Stimulated activated naive CD8-positive, alpha-beta T cell treated with anti-CD3 and anti-CD28 coated beads, Interleukin-15, amount 100 ng/mL, for 72 hours (primary cell): ENCODE data around the gene TRMT2A.

ENCODE experiments used
- ATAC-seq: fragments of 150-1000 bp; cut with Tn5 transposase; 2 replicates; pipeline ENCODE4 v1.10.0; 2021; ENCODE audit warnings: mild to moderate bottlenecking, moderate library complexity
- DNase-seq, 2 donors: peaks; one replicate each; pipeline ENCODE4 v3.0.0; 2021 to 2022
- H3K27ac Mint-ChIP-seq, 2 donors: one replicate each; pipeline ENCODE4 v1.8.0; 2022; ENCODE audit warnings: mild to moderate bottlenecking in 2 of 2, mixed read lengths in 2 of 2, moderate library complexity in 2 of 2
- H3K27me3 Mint-ChIP-seq: one replicate; pipeline ENCODE4 v1.8.0; 2022; ENCODE audit warnings: mixed read lengths
- H3K4me1 Mint-ChIP-seq: one replicate; pipeline ENCODE4 v1.8.0; 2022; ENCODE audit warnings: mild to moderate bottlenecking, mixed read lengths
- H3K4me3 Mint-ChIP-seq, 2 donors: one replicate each; pipeline ENCODE4 v1.8.0; 2022; ENCODE audit warnings: mild to moderate bottlenecking in 2 of 2, mixed read lengths in 2 of 2, moderate library complexity in 1 of 2
- H3K9me3 Mint-ChIP-seq, 2 donors: one replicate each; pipeline ENCODE4 v1.8.0; 2022; ENCODE audit warnings: mixed read lengths in 2 of 2

Gene TRMT2A

DNA sequence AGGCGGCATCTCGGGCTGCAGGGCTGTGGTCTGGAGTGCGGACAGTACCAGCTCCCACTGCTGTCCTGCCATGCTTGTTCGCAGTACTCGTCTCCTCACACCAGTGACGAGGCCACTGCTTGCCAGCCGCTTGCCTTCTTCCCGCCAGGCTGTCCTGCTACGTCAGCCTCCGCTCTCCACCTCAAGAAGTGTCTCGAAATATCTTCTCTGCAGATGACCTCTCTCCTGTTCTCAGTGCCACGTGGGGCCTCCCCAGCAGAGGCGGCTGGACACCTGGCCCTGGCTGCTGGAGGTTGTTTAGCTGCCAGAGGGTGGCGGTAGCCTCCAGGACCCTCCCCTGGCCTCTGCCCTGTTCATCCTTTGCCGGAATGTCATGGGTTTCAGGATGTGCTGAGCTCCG is 36.9 kb upstream of the TRMT2A start:
- DNase-seq (no peak), ATAC-seq (no peak)
- peaks cover 6% of the 10 kb centered on the region for H3K4me1 Mint-ChIP-seq
- H3K27me3 Mint-ChIP-seq, result peaks cover 14% of the 10 kb centered on the region
- no peaks in the 10 kb centered on the region for H3K9me3 Mint-ChIP-seq
- no peak overlapping the region for H3K4me3 Mint-ChIP-seq
- no peak overlapping the region for H3K27ac Mint-ChIP-seq

DNA sequence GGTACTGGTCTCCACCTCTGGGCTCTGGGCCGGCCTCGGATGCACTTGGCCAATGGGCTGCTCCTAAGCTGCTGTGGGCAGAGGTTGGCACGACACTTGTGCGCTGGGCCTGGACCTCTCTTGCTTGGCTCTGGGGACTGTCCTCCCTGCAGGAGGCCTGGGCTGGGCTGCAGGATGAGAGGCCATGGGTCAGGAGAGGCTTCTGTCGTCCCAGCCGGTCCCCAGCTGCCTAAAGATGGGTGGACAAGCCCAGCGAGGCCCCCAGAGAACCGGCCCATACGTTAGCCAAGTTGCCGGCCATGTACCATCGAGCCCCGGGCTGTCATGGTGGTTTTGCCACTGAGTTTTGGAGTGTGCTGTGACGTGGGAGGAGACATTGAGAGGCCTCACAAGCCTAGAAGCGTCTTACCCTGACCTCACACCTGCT is 35.5 kb upstream of the TRMT2A start:
- Mint-ChIP-seq H3K4me3 (no peak overlapping the region), H3K4me1 (peaks cover 9% of the 10 kb centered on the region), H3K27me3 (peaks cover 14% of the 10 kb centered on the region), H3K9me3 (no peaks in the 10 kb centered on the region), H3K27ac (peak overlapping the region in 1 of 2 donors; percentile 30)
- ATAC-seq (no peak), DNase-seq (no peak)

DNA sequence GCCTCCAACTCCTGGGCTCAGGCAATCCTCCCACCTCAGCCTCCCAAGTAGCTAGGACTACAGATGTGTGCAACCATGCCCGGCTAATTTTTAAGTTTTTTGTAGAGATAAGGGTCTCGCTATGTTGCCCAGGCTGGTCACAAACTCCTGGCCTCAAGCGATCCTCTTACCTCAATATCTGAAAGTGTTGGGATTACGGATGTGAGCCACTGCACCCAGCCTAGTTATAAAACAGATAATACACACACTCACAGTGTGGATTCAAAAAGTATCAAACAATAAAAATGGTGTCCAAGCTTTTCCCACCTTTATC is 34.2 kb upstream of the TRMT2A start:
- ATAC-seq (no peak), DNase-seq (no peak)
- Mint-ChIP-seq H3K4me1 (peaks cover 11% of the 10 kb centered on the region), H3K4me3 (no peak overlapping the region), H3K27ac (no peak overlapping the region), H3K9me3 (no peaks in the 10 kb centered on the region), H3K27me3 (peaks cover 2% of the 10 kb centered on the region)

DNA sequence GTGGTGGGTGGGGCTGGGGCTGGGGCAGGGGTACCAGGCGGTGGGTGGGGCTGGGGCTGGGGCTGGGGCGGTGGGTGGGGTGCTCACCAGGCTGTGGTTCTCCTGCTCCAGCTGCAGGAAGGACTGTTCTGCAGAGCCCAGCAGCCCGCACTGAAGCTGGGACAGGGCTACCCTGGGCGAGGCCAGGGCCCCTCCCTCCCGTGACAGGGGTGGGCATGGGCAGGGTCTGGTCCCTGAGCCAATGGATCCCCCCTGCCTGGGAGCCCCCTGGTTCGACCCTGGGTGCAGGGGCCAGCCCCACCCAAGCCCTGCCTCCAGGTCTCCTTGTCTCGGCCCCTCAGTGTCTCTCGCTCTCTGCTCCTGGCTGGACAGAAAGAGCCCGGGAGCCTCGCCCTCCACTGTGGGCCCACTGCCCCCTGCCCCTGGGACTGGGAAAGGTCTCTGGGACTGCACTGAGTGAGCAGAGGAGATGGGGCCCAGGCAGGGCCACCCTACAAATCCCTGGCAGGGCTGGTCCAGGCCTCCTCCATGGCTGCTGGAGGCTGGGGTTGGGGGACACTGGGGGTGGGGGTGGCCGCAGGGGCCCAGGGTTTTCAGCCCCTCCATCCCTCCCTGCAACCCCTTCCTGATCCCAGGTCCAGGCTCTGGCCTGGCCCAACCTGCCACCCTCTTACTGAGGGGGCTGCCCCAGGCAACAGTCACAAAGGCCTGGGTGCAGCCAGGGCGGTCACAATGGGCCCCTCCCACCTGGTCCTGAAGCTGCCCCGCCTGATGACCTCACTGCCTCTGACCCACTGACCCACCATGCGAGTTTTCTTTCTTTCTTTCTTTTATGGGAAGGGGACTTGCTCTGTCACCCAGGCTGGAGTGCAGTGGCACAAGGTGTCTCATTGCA is 33.6 kb upstream of the TRMT2A start, which contains the start of gene CCDC188:
CCDC188 (minus strand) TSS at position 675 of the 895 bp plus-strand sequence; CDS start at position 606, 69 bp downstream.
- ATAC-seq (peak; percentile 39), DNase-seq (no peak)
- Mint-ChIP-seq H3K27me3 (no peaks in the 10 kb centered on the region), H3K9me3 (no peaks in the 10 kb centered on the region), H3K4me3 (no peak within 1 kb of the TSS), H3K4me1 (peaks cover 13% of the 10 kb centered on the region), H3K27ac (no peak within 1 kb of the TSS)

DNA sequence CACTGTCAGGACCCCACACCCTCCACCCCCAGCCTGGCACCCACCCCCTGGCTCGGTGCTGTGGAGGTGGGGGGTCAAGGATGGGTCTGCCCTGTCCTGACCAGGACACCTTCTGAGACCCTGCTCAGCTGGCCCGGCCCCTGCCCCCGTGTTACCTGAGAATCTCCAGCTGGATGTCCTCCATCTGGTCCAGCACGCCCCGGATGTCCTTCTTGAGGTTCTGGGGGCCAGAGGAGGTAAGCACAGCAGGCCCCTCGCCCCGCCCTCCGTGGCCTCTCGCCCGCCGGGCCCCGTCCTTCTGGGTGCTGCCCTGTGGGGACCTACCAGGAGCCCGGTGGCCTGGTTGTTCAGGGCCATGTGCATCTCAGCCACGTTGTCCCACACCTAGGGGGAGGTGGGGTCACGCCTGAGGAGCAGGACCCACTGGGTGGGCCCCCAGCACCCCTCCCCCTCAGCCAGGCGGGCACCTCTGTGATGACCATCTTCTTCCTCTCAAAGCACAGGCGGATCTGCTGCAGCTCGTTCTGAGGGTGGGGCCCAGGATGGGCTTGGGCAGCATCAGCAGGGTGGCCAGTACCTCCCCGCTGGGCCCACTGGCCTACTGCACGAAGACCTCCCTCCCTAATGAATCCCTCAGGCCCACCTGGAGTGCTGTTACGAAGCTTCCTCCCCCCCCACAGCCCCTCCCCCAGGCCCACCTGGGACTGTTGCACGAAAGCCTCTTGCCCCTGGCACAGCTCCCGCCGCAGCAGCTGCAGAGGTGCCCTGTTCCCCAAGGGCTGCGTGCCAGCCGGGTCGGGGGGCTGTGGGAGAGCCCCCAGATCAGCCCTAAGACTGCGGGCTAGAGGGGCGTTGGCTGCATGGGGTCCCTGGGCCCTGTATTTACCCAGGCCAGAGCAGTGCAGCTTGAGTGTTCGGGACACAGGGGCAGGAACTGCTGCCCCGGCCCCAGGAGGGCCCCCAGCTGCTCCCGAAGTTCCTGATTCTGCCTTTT is 32.5 kb upstream of the TRMT2A start:
- Mint-ChIP-seq H3K4me1 (peaks cover 13% of the 10 kb centered on the region), H3K9me3 (no peaks in the 10 kb centered on the region), H3K4me3 (no peak overlapping the region), H3K27ac (no peak overlapping the region), H3K27me3 (no peaks in the 10 kb centered on the region)
- DNase-seq (no peak), ATAC-seq (peak; percentile 29)

DNA sequence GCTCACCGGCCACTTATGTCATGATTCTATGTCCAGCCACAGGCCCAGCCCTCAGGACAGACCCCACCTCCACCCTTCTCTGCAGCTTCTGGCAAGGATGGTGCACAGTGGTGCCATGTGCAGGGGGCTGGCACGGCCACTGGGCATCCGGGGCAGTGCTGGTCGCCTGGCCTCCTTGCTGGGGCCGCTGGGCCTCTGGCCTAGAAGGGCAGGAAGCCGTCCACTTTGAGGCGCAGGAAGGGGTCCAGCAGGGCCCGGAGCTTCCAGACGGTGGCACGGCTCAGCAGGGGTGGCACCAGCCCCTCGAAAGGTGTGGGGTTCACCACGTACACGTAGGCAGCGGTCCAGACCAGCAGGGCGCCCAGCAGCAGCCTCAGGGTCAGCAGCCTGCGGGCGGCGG is 31.4 kb upstream of the TRMT2A start:
- Mint-ChIP-seq H3K4me3 (no peak overlapping the region), H3K27me3 (no peaks in the 10 kb centered on the region), H3K4me1 (peaks cover 13% of the 10 kb centered on the region), H3K9me3 (no peaks in the 10 kb centered on the region), H3K27ac (no peak overlapping the region)
- ATAC-seq (no peak), DNase-seq (no peak)

GRCh38 chr22:20147237-20147988 is 30.4 kb upstream of the TRMT2A start:
- Mint-ChIP-seq H3K4me1 (peaks cover 13% of the 10 kb centered on the region), H3K4me3 (no peak overlapping the region), H3K27me3 (no peaks in the 10 kb centered on the region), H3K9me3 (no peaks in the 10 kb centered on the region), H3K27ac (no peak overlapping the region)
- DNase-seq (no peak), ATAC-seq (no peak)

GRCh38 chr22:20146777-20147176 is 29.8 kb upstream of the TRMT2A start:
- Mint-ChIP-seq H3K4me1 (peaks cover 13% of the 10 kb centered on the region), H3K27me3 (no peaks in the 10 kb centered on the region), H3K4me3 (no peak overlapping the region), H3K9me3 (no peaks in the 10 kb centered on the region), H3K27ac (no peak overlapping the region)
- no peak for DNase-seq
- peak; percentile 4 for ATAC-seq

- Mint-ChIP-seq H3K9me3 (no peaks in the 10 kb centered on the region), H3K4me1 (peaks cover 13% of the 10 kb centered on the region), H3K27ac (no peak overlapping the region), H3K4me3 (no peak overlapping the region), H3K27me3 (no peaks in the 10 kb centered on the region)
- no peak for ATAC-seq
- DNase-seq, result no peak
These were observed 28.8 kb upstream of the TRMT2A start for GRCh38 chr22:20145832-20146223.

- H3K4me3 Mint-ChIP-seq, result no peak overlapping the region
- H3K9me3 Mint-ChIP-seq, result no peaks in the 10 kb centered on the region
- DNase-seq (no peak), ATAC-seq (no peak)
- H3K27me3 Mint-ChIP-seq, result no peaks in the 10 kb centered on the region
- H3K27ac Mint-ChIP-seq, result no peak overlapping the region
- H3K4me1 Mint-ChIP-seq, result peaks cover 13% of the 10 kb centered on the region
These were observed 28.3 kb upstream of the TRMT2A start for GRCh38 chr22:20145206-20145831.

GRCh38 chr22:20143883-20144665 is 27.0 kb upstream of the TRMT2A start:
- H3K27ac Mint-ChIP-seq, result no peak overlapping the region
- H3K4me3 Mint-ChIP-seq, result no peak overlapping the region
- ATAC-seq (no peak), DNase-seq (no peak)
- no peaks in the 10 kb centered on the region for H3K27me3 Mint-ChIP-seq
- peaks cover 22% of the 10 kb centered on the region for H3K4me1 Mint-ChIP-seq
- no peaks in the 10 kb centered on the region for H3K9me3 Mint-ChIP-seq

DNA sequence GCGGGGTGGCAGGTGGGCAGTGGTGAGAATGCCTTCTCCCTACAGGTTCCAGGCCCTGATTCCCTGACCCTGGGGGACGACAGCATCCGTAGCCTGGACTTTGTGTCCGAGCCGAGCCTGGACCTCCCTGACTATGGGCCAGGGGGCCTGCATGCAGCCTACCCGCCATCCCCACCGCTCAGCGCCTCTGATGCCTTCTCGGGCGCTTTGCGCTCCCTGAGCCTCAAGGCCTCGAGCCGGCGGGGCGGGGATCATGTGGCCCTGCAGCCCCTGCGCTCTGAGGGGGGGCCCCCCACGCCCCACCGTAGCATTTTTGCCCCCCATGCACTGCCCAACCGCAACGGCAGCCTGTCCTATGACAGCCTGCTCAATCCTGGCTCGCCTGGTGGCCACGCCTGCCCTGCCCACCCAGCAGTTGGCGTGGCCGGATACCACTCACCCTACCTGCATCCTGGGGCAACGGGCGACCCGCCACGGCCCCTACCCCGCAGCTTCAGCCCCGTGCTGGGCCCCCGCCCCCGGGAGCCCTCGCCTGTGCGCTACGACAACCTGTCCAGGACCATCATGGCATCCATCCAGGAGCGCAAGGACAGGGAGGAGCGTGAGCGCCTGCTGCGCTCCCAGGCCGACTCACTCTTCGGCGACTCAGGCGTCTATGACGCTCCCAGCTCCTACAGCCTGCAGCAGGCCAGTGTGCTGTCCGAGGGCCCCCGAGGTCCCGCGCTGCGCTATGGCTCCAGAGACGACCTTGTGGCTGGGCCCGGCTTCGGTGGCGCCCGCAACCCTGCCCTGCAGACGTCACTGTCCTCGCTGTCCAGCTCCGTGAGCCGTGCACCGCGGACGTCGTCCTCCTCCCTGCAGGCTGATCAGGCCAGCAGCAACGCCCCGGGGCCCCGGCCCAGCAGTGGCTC is 25.9 kb upstream of the TRMT2A start:
- Mint-ChIP-seq H3K4me1 (peaks cover 28% of the 10 kb centered on the region), H3K9me3 (no peaks in the 10 kb centered on the region), H3K4me3 (no peak overlapping the region), H3K27me3 (no peaks in the 10 kb centered on the region), H3K27ac (no peak overlapping the region)
- DNase-seq (no peak), ATAC-seq (peak; percentile 6)

GRCh38 chr22:20141186-20142077 is 24.4 kb upstream of the TRMT2A start:
- ATAC-seq (no peak), DNase-seq (no peak)
- Mint-ChIP-seq H3K4me3 (no peak overlapping the region), H3K4me1 (peaks cover 34% of the 10 kb centered on the region), H3K27me3 (no peaks in the 10 kb centered on the region), H3K27ac (peak overlapping the region in 1 of 2 donors; percentile 86), H3K9me3 (no peaks in the 10 kb centered on the region)
